ENCODE results near the gene CLDND1. TPM values are rescaled to one million over a fixed set of nuclear protein-coding genes. Genes with fewer than 3 reads are reported as not detected.

CLDND1 gene
- total and polyA plus RNA-seq, 9 donors: 61.3 to 86.0 (median 76.1) TPM

GRCh38 chr3:98501863-98502576 lies 20.7 kb downstream of the CLDND1 start:
- no peak overlapping the region for H3K4me3 ChIP-seq (ENCODE audit: low read length)
- no peaks in the 10 kb centered on the region for H3K9me3 ChIP-seq (replicated peaks; ENCODE audit: control insufficient read depth, low read depth, low read length)
- no peaks in the 10 kb centered on the region for H3K36me3 ChIP-seq (ENCODE audit: control insufficient read depth, insufficient read depth, low read length)
- 100% methylated on average over 2 of the region's 5 CpGs for WGBS (ENCODE audit: insufficient coverage)
- H3K27me3 ChIP-seq (ENCODE audit: control insufficient read depth, insufficient read depth, low read length): no peaks in the 10 kb centered on the region
- DNase-seq: no peak
- H3K4me1 ChIP-seq (ENCODE audit: control insufficient read depth, insufficient read depth, low read length): no peaks in the 10 kb centered on the region
- no peak overlapping the region for H3K27ac ChIP-seq (ENCODE audit: low read length)

- H3K9me3 ChIP-seq (replicated peaks; ENCODE audit: control insufficient read depth, low read depth, low read length): no peaks in the 10 kb centered on the region
- no peaks in the 10 kb centered on the region for H3K27me3 ChIP-seq (ENCODE audit: control insufficient read depth, insufficient read depth, low read length)
Observed at GRCh38 chr3:98501270-98501669, 21.4 kb downstream of the CLDND1 start.

GRCh38 chr3:98500019-98500418 lies 22.7 kb downstream of the CLDND1 start:
- 57% methylated on average over 2 of the region's 4 CpGs for WGBS (ENCODE audit: insufficient coverage)
- no peaks in the 10 kb centered on the region for H3K27me3 ChIP-seq (ENCODE audit: control insufficient read depth, insufficient read depth, low read length)
- H3K4me1 ChIP-seq (ENCODE audit: control insufficient read depth, insufficient read depth, low read length): no peaks in the 10 kb centered on the region
- no peaks in the 10 kb centered on the region for H3K36me3 ChIP-seq (ENCODE audit: control insufficient read depth, insufficient read depth, low read length)
- no peak overlapping the region for H3K27ac ChIP-seq (ENCODE audit: low read length)
- DNase-seq: no peak
- no peak overlapping the region for H3K4me3 ChIP-seq (ENCODE audit: low read length)
- no peaks in the 10 kb centered on the region for H3K9me3 ChIP-seq (replicated peaks; ENCODE audit: control insufficient read depth, low read depth, low read length)

More at GRCh38 chr3:98501270-98501669, 21.4 kb downstream of the CLDND1 start:
- Histone ChIP-seq H3K4me1 (ENCODE audit: control insufficient read depth, insufficient read depth, low read length) (no peaks in the 10 kb centered on the region), H3K4me3 (ENCODE audit: low read length) (no peak overlapping the region), H3K27ac (ENCODE audit: low read length) (no peak overlapping the region), H3K36me3 (ENCODE audit: control insufficient read depth, insufficient read depth, low read length) (no peaks in the 10 kb centered on the region)
- no CpG with 5 or more reads among the region's 4 CpGs for WGBS (ENCODE audit: insufficient coverage)
- DNase-seq: no peak

- no CpG with 5 or more reads among the region's 2 CpGs for WGBS (ENCODE audit: insufficient coverage)
- H3K27ac ChIP-seq (ENCODE audit: low read length): no peak within 1 kb of the TSS
Observed at GRCh38 chr3:98497381-98497780, 25.3 kb downstream of the CLDND1 start, which contains the start of gene OR5K2. TSS of gene OR5K2 (plus strand) at chr3:98497681. CDS start at chr3:98497681, 0 bp downstream.

GRCh38 chr3:98483626-98484025 lies 39.1 kb downstream of the CLDND1 start:
- H3K27ac ChIP-seq (ENCODE audit: low read length): no peak overlapping the region
- H3K4me1 ChIP-seq (ENCODE audit: control insufficient read depth, insufficient read depth, low read length): no peaks in the 10 kb centered on the region
- no peaks in the 10 kb centered on the region for H3K36me3 ChIP-seq (ENCODE audit: control insufficient read depth, insufficient read depth, low read length)
- WGBS (ENCODE audit: insufficient coverage): 40% methylated on average over 1 of the region's 3 CpGs
- no peak overlapping the region for H3K4me3 ChIP-seq (ENCODE audit: low read length)
- H3K9me3 ChIP-seq (replicated peaks; ENCODE audit: control insufficient read depth, low read depth, low read length): peaks cover 7% of the 10 kb centered on the region
- DNase-seq: no peak
- H3K27me3 ChIP-seq (ENCODE audit: control insufficient read depth, insufficient read depth, low read length): no peaks in the 10 kb centered on the region

More at GRCh38 chr3:98497381-98497780, 25.3 kb downstream of the CLDND1 start, which contains the start of gene OR5K2:
- no peak for DNase-seq
- H3K4me3 ChIP-seq (ENCODE audit: low read length): no peak within 1 kb of the TSS
- no peaks in the 10 kb centered on the region for H3K9me3 ChIP-seq (replicated peaks; ENCODE audit: control insufficient read depth, low read depth, low read length)
- no peaks in the 10 kb centered on the region for H3K27me3 ChIP-seq (ENCODE audit: control insufficient read depth, insufficient read depth, low read length)
- H3K36me3 ChIP-seq (ENCODE audit: control insufficient read depth, insufficient read depth, low read length): no peaks in the 10 kb centered on the region
- H3K4me1 ChIP-seq (ENCODE audit: control insufficient read depth, insufficient read depth, low read length): no peaks in the 10 kb centered on the region

GRCh38 chr3:98482717-98483482 lies 39.8 kb downstream of the CLDND1 start:
- no peaks in the 10 kb centered on the region for H3K27me3 ChIP-seq (ENCODE audit: control insufficient read depth, insufficient read depth, low read length)
- no peak overlapping the region for H3K27ac ChIP-seq (ENCODE audit: low read length)
- 59% methylated on average over 3 of the region's 3 CpGs for WGBS (ENCODE audit: insufficient coverage)
- no peaks in the 10 kb centered on the region for H3K4me1 ChIP-seq (ENCODE audit: control insufficient read depth, insufficient read depth, low read length)
- no peaks in the 10 kb centered on the region for H3K36me3 ChIP-seq (ENCODE audit: control insufficient read depth, insufficient read depth, low read length)
- H3K9me3 ChIP-seq (replicated peaks; ENCODE audit: control insufficient read depth, low read depth, low read length): peaks cover 7% of the 10 kb centered on the region
- no peak for DNase-seq
- no peak overlapping the region for H3K4me3 ChIP-seq (ENCODE audit: low read length)

Other genes with a start within 250 kb of the CLDND1 start
- gene OR5H2, start 240.4 kb downstream of the CLDND1 start, total RNA-seq: not detected
- gene OR5H2, start 240.4 kb downstream of the CLDND1 start, polyA plus RNA-seq (ENCODE audit: insufficient read depth in 1 of 8, insufficient read length in 8 of 8, low replicate concordance in 1 of 8): not detected
- not detected for gene OR5K4, start 169.0 kb downstream of the CLDND1 start, total RNA-seq
- not detected for gene OR5K4, start 169.0 kb downstream of the CLDND1 start, polyA plus RNA-seq (ENCODE audit: insufficient read depth in 1 of 8, insufficient read length in 8 of 8, low replicate concordance in 1 of 8)
- gene OR5K3, start 132.2 kb downstream of the CLDND1 start, total RNA-seq: not detected
- gene OR5K3, start 132.2 kb downstream of the CLDND1 start, polyA plus RNA-seq (ENCODE audit: insufficient read depth in 1 of 8, insufficient read length in 8 of 8, low replicate concordance in 1 of 8): not detected
- not detected for gene OR5K1, start 59.7 kb downstream of the CLDND1 start, total RNA-seq
- gene OR5K1, start 59.7 kb downstream of the CLDND1 start, polyA plus RNA-seq (ENCODE audit: insufficient read depth in 1 of 8, insufficient read length in 8 of 8, low replicate concordance in 1 of 8): not detected
- gene OR5K2, start 25.2 kb downstream of the CLDND1 start, total RNA-seq: not detected
- under 1 TPM in 2 of 8 donors, not detected in 6; 0.10 to 0.18 TPM for gene OR5K2, start 25.2 kb downstream of the CLDND1 start, polyA plus RNA-seq (ENCODE audit: insufficient read depth in 1 of 8, insufficient read length in 8 of 8, low replicate concordance in 1 of 8)
- not detected for gene GPR15, start 9.1 kb upstream of the CLDND1 start, total RNA-seq
- gene GPR15, start 9.1 kb upstream of the CLDND1 start, polyA plus RNA-seq (ENCODE audit: insufficient read depth in 1 of 8, insufficient read length in 8 of 8, low replicate concordance in 1 of 8): under 1 TPM in 1 of 8 donors, not detected in 7; 0.19 TPM
- gene CPOX, start 70.7 kb upstream of the CLDND1 start, total RNA-seq: 10.8 TPM
- gene CPOX, start 70.7 kb upstream of the CLDND1 start, polyA plus RNA-seq (ENCODE audit: insufficient read depth in 1 of 8, insufficient read length in 8 of 8, low replicate concordance in 1 of 8): 10 to 100 TPM; 12.8 to 16.0 (median 14.3) TPM
- 5.8 TPM for gene ST3GAL6, start 240.4 kb upstream of the CLDND1 start, total RNA-seq
- gene ST3GAL6, start 240.4 kb upstream of the CLDND1 start, polyA plus RNA-seq (ENCODE audit: insufficient read depth in 1 of 8, insufficient read length in 8 of 8, low replicate concordance in 1 of 8): 1 to 10 TPM; 4.3 to 9.1 (median 6.2) TPM

Data from muscle of leg (tissue), 11 donors.